Stimulated activated CD4-positive, alpha-beta T cell treated with anti-CD3 and anti-CD28 coated beads, Interleukin-1b, Interleukin-23, amount 100 ng/mL, for 4 hours (primary cell): ENCODE measurements around the gene VRK1.

ENCODE experiments used
- DNase-seq, 2 donors: peaks; one replicate each; pipeline ENCODE4 v3.0.0-alpha.2; 2020; ENCODE audit warnings: low read depth in 2 of 2

Gene VRK1

DNA sequence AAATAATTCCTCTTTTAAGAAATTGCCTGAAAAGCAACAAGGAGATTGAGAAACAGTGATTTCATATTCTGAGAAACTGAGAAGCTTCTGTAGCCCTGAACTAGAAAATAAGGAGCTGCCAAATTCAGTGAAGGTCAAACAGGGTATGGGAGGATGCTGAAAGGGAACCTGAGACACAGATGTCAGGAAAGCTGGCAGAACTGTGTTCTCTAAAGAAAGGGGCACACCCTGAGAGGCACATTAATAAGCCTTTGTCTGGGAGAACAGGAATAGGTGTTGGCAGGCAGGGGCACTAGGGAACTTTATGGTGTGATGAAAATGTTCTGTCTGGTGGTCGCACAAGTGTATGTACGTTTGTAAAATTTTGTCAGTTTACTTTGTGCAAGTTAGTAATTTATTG is 29.6 kb downstream of the VRK1 start:
- DNase-seq: no peak

DNA sequence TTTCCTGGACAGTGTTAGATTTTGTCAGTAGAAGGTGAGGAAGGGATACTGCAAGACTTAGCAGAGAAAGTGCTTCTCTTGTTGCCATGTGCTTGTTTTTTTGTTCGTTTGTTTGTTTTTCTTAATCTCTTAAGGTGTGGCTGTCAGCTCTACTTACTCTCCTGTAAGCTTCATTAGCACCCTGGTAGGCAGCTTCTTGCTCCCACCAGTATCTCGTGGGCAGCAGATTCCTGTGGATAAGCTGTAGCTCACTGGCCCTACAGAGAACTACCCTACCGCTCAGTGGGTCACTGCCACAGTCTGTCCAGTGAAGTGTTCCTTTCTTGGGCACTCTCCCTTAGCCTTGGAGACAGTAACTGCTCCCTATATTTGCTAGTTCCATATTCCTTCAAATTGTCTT is 30.1 kb downstream of the VRK1 start:
- DNase-seq: no peak

GRCh38 chr14:96829791-96830190 is 32.6 kb downstream of the VRK1 start:
- no peak for DNase-seq

DNA sequence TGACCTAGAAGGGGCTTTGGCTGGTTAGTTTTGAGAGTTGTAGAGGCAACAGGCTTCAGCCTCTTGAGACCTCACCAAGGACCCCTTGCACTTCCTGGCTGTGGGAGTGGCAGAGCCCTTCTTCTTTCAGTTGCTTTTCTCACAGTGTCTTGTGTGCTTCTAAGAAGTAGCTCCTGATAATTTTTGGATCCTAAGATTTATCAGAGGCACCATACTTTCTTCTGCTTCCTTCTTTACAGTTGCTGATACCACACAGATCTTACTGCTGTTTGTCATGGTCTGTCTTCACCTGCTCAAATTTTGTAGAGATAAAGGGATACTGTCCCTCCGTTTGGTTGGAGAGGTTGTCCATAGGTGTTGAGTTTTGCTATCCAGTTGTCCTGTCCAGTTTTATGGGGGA is 33.8 kb downstream of the VRK1 start:
- no peak for DNase-seq

DNA sequence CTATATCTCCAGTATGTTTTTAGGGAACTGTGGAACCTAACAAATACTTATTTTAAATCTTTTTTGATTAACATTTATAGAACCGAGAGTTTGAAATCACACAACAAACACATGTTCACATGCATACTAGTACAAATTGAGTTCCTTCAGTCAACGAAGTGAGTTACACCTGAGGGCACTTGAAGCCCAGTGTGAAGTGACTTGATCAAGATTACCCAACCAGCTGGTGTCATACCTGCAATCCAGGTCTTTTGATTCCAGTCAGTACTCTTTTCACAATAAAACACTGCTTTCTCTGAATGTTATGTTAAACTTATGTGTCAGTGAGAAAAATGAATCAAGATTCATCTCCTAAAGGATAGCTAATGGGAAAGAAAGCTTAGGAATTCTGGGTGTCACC is 35.2 kb downstream of the VRK1 start:
- DNase-seq: no peak

- no peak for DNase-seq
These were observed 41.3 kb downstream of the VRK1 start for GRCh38 chr14:96838449-96838848.

GRCh38 chr14:96839251-96839650 is 42.1 kb downstream of the VRK1 start:
- DNase-seq: no peak

- no peak for DNase-seq
These were observed 46.0 kb downstream of the VRK1 start for GRCh38 chr14:96843137-96843536.

- no peak for DNase-seq
These were observed 47.8 kb downstream of the VRK1 start for GRCh38 chr14:96844857-96845570.

DNA sequence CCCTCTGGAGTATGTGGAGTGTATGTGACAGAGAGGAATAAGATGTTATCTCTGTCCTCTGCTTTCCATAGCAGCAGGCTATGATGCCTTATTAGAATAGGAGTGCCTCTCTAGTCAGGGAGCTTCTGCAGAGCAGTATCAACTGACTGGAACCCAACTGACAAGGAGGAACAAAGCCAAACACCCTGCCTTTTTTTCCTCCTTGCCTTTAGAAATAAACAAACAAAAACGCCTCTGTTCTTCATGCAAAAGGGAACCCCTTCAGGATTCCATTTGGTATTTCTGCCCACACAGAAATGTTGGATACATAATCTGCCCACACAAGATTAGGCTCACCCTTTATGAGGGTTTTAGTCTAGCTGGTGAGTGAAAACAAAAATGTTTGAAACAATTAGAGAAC is 50.3 kb downstream of the VRK1 start:
- no peak for DNase-seq

- DNase-seq: no peak
These were observed 50.8 kb downstream of the VRK1 start for GRCh38 chr14:96848011-96848410.

- DNase-seq: no peak
These were observed 52.6 kb downstream of the VRK1 start for GRCh38 chr14:96849733-96850132.

- no peak for DNase-seq
These were observed 54.7 kb downstream of the VRK1 start for GRCh38 chr14:96851694-96852381.

GRCh38 chr14:96852823-96853422 is 55.7 kb downstream of the VRK1 start:
- DNase-seq: no peak

DNA sequence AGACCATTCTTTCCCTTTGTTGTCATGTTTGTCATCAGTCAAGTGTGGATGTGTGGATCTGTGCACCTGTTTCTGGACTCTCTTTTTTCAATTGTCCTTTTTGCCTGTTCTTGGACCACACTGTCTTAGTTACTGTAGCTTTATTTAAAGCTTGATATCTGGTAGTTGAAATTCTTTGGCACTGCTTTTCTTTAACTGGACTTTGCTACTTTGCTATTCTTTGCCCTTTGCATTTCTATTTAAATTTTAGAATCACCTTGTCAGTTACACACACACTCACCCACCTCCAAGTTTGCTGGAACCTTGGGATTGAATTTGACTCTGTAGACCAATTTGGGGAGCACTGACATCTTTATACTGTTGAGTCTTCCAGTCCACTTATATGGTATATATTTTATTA is 61.5 kb downstream of the VRK1 start:
- no peak for DNase-seq

DNA sequence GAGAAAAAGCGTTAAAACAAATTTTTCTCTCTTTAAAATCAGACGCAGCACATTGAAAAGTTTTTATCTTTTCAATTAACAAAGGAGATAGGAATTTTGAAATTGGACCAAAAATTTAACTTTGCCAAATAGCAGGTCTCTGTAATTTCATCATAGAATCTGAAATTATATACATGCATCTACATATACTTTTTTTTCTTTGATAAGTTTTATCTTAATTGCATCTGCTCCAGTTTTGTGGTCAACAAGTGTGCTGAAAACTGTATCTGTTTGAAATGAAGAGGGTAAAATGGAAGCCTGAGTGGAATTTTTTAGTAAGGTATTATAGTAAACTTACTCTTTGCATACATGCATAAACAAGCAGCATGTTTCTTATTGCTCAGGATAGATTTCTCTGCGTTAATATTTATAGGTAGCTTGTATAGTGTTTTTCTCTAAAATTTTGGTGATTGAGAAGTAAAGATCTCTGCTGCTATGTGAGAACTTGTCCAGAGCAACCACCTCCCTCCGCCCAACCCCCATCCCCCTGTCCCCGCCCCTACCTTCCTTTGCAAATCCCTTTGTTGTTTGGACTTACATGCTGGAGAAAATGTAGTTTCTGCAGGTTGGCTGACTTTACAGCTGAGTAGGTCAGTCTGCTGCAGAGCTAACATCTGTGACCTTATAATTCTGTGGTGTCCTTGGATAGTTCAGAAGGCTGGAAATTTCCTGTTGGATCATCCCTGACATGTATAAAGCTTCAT is 64.6 kb downstream of the VRK1 start:
- DNase-seq: no peak

- DNase-seq: no peak
These were observed 66.3 kb downstream of the VRK1 start for GRCh38 chr14:96863327-96863985.

DNA sequence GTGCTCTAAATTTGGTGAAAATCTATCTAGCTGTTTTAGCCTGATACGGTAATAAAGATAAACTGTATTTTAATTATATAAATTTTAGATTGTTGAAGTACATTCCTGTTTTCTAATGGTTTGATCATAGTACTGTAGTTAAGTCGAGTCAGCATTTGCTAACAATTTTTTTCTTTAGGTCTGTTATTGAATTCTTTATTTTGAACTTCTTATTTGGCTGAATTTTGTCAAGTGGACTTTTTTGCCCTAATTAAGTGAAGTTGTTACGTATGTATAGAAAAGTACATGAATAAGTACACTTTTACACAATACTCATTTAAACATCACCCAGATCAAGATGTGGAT is 66.8 kb downstream of the VRK1 start:
- no peak for DNase-seq

DNA sequence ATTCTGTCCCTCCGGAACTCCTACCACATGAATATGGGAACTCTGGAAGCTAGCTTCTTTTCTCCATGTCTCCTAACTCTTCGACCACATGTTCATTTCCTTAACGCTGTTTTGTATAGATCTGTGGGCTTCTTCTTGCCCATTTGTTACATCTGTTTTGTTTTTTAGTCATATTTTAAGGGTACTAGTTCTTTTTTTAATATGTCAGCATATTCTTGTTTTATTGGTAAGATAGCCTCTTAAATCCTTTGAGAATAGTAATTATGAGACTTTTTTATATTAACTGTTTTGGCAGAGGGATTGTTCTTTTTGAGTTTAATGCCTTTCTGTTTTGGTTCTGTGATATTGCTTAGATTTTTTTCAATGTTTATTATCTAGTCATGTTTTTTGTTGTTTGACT is 70.5 kb downstream of the VRK1 start:
- no peak for DNase-seq

DNA sequence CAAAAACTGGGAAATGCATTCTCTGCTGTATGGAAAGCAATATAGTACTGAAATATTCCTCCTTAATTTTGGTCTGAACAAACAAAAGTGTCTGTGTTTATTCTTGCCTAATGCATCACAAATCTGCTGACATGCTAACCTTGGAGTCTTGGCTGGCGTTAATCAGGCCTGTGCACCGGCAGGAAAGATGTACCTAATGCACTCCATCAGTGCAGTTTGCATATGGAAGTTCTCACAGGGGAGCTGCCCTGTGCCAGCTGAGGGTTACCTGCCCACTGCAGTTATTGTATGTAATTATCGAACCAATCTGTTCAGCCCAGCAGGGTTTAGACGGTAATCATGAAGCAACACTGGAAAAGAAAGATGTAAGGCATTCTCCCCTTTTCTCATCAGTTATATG is 76.9 kb downstream of the VRK1 start:
- DNase-seq: no peak

DNA sequence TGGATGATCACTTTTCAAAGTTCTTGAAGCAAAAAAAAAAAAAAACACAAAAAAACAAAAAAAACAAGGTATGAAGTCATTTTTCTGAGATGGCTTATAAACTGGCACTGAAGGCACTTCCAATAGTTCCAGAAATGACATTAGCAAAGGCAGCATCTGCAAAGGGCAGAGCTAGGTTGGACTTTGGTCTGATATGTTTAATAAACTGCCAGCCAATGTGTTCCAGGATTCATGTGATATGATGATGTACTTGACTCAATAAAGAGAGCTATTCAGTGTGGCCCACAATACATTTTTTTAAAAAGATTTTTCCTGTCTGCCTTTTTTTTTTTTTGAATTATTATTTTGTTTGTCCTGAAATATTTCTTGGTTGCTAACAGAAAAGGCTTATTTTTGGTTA is 79.6 kb downstream of the VRK1 start:
- no peak for DNase-seq

- no peak for DNase-seq
These were observed 84.5 kb downstream of the VRK1 start for GRCh38 chr14:96881713-96882112.
